ENCODE measurements around the gene HSD11B1L.

DNA sequence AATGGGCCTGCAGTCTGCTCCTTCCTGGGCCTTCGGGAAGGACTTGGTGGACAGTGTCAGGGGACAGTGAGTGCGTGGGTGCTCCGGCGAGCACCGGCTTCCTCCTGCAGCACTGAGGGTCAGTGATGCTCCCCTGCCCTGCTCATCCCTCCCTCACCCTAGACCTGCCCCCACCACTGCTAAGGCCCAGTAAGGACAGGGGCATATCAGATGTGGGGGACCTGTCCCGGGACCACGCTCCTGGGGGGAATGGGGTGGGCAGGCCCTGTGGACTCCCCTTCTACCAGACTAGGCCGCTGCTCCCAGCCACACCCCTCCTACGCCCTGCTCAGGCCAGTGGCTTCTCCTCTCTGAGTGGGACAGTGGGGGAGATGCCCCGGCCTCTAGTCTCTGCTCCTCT lies 3.7 kb upstream of the HSD11B1L start:
- TF ChIP-seq POLR2A (IDR thresholded peaks at IDR 0.05) (no peak), POLR2AphosphoS5 (IDR thresholded peaks at IDR 0.05; ENCODE audit: insufficient read depth in 1 of 2, low read depth in 1 of 2) (no peak)
- TF ChIP-seq, protein P1, sequence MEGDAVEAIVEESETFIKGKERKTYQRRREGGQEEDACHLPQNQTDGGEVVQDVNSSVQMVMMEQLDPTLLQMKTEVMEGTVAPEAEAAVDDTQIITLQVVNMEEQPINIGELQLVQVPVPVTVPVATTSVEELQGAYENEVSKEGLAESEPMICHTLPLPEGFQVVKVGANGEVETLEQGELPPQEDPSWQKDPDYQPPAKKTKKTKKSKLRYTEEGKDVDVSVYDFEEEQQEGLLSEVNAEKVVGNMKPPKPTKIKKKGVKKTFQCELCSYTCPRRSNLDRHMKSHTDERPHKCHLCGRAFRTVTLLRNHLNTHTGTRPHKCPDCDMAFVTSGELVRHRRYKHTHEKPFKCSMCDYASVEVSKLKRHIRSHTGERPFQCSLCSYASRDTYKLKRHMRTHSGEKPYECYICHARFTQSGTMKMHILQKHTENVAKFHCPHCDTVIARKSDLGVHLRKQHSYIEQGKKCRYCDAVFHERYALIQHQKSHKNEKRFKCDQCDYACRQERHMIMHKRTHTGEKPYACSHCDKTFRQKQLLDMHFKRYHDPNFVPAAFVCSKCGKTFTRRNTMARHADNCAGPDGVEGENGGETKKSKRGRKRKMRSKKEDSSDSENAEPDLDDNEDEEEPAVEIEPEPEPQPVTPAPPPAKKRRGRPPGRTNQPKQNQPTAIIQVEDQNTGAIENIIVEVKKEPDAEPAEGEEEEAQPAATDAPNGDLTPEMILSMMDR (IDR thresholded peaks at IDR 0.05), result no peak

Measured in vagina (tissue), 2 donors.